Suppressor macrophage (primary cell): ENCODE data around the gene MRGPRG.
A peak's percentile ranks its signal among the peaks of the same experiment; 100 is the strongest.

Source experiments
- DNase-seq, 4 experiments: peaks; one replicate each; pipeline ENCODE4 v3.0.0-alpha.2; 2020 to 2022

MRGPRG gene

DNA sequence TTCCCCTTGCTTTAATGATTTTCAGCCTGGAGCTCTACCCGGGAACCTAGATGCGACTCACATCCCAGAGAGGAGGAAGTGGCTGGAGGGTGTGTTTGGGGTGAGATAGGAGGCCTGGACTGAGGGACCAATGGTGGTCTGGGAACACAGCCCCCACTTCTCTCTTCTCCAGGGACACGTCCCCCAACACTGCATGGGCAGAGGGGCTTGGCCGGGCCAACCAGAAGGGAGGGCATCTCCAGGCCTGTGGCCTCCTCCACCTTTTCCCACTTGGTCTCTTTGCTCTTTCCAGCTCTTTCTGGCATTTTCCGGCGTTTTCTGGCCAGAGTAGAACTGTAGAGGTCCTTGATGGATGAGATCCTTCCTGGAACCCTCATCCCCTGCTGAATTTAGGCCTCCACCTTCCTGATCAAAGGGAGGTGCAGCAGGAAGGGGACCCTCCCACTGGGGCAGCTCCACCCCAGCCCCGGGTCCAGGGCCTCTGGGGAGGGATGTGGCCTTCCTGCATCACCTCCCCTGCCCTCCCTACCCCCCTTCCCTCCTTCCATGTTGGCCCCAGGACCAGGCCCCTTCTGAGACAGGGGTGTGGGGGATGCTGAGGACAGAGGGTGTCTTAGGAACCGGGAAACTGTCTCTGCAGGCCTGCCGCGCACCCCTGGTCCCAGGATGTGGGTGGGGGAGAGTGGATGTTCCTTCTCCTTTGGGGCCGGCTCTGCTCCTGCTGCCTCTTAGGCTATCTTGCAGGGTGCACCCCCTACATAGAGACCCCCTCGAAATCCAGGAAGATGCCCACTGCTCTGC is 24.4 kb downstream of the MRGPRG start:
- DNase-seq, result no peak

DNA sequence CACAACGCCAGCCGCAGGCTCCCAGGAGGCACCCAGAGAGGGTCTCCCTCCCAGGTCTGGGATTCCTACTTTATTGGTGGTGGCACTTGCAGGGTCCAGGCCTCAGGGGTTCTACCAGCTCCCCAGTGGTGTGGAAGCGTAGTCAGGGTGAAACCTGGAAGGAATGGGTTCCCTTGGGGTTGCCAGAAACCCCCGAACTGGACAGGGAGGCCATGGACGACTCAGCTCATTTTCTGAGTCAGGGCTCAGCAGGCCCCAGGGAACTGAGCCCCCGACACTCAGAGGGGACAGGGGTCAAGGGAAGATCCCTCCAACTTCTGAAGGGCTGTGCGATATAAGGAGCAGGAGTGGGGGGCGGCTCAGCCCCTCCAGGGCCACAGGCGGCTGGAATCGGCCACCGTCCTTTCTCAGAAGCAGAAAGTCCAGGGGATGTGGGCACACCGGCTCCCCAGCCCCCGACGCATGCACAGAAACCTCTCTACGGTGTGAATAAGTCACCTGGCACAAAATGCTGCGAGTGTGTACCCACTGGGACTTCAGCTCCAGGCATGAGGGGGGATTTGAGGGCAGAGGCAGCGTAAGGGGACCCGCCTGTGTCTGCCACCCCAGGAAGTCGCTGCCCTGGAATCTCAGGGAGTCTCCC is 25.1 kb downstream of the MRGPRG start:
- DNase-seq, result no peak

GRCh38 chr11:3192511-3193372 is 25.9 kb downstream of the MRGPRG start:
- no peak for DNase-seq

DNA sequence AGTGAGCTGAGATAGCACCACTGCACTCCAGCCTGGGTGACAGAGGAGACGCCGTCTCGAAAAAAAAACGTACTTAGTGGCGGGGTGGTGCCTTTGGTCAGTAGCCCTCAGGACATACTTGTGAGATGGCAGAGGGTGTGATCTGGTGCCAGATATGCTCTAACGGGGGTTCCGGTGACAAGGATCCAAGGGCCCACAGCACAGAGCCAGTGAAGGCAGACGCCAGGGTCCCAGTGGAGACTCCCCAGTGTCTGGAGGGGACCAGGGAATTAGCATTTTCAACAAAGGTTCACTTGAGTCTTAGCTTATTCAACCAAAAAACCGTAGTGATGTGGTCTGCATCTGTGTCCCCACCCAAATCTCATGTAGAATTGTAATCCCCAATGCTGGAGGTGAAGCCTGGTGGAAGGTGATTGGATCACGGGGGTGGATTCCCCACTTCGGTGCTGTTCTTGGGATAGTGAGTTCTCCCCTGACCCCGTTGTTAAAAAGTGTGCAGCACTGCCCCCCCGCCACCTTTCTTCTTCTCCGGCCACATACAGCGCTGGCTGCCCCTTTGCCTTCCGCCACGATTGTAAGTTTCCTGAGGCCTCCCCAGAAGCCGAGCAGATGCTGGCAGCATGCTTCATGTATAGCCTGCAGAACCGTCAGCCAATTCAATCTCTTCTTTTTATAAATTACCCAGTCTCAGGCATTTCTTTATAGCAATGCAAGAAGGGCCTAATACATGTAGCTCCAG is 26.9 kb downstream of the MRGPRG start:
- no peak for DNase-seq

- no peak for DNase-seq
Observed at GRCh38 chr11:3190600-3190999, 28.0 kb downstream of the MRGPRG start.

- no peak for DNase-seq
Observed at GRCh38 chr11:3189886-3190583, 28.6 kb downstream of the MRGPRG start.

GRCh38 chr11:3189196-3189843 is 29.3 kb downstream of the MRGPRG start:
- DNase-seq, result no peak

DNA sequence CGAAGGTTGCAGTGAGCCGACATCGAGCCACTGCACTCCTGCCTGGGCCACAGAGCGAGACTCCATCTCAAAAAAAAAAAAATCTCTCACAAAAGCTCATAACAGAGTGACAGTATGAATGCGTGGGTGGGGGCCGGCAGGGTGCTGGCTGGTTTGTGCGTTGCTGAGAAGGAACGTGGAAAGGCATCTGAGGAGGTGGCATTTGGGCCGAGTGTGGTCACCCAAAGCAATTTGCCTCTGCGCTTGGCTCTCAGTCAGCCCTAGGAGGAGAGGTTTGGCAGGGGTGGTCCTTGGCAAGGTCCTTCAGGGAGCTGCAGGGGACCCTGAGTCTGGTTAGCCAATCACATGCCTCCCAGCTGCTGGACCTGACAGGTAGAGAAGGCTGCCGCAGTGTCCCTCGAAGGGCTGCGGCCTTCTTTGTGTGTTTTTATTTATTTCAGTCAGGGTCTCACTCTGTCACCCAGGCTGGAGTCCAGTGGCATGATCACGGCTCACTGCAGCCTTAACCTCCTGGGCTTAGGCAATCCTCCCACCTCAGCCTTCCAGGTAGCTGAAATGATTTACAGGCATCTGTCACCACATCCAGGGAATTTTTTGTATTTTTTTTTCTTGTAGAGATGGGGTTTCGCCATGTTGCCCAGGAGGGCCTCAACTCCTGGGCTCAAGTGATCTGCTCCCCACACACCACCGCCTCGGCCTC is 30.0 kb downstream of the MRGPRG start:
- DNase-seq, result no peak

DNA sequence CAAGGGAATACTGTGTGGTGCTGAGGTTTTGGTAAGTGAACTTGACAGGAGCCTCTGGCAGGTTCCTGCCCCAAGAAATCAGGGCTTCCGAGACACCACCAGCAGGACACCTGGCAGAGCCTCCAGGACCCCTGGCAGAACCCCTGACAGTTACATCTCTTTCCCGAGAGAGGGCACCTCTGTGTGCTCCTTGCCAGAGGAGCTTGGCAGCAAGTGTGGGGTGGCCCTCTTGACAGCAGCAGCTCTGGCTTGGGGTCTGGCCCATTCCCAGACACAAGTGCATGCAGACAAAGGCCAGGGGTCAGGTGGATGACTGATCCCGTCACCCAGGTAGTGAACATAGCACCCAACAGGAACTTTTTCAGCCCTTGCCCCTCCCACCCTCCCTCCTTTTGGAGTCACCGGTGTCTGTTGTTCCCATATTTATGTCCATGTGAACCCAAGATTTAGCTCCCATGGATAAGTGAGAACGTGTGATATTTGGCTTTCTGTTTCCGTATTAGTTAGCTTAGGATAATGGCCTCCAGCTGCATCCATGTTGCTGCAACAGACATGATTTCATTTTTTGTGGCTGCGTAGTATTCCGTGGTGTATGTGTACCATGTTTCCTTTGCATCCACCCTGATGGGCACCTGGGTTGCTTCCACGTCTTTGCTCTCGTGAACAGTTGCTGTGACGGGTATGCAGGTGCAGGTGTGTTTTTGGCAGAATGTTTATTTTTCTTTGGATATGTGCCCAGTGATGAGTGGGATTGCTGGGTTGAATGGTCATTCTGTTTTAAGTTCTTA is 32.3 kb downstream of the MRGPRG start:
- no peak for DNase-seq

DNA sequence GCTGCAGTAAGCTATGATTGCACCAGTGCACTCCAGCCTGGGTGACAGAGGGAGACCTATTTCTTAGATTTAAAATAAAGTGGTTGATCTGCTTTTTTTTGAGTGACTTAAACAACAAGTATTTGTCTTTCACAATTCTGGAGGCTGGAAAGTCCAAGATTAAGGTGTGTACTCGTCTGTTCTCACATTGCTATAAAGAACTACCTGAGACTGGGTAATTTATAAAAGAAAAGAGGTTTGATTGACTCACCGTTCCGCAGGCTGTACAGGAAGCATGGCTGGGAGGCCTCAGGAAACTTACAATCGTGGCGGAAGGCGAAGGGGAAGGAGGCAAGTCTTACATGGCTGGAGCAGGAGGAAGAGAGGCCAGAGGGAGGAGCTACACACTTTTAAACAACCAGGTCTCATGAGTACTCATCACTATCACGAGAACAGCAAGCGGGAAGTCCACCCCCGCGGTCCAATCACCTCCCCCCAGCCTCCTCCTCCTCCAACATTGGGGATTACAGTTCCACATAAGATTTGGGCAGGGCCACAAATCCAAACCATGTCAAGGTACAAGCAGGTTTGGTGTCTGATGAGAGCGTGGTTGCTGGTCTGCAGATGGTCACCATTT is 33.8 kb downstream of the MRGPRG start:
- peak in 3 of 4 experiments; percentile 38 to 41 (median 40) for DNase-seq

DNA sequence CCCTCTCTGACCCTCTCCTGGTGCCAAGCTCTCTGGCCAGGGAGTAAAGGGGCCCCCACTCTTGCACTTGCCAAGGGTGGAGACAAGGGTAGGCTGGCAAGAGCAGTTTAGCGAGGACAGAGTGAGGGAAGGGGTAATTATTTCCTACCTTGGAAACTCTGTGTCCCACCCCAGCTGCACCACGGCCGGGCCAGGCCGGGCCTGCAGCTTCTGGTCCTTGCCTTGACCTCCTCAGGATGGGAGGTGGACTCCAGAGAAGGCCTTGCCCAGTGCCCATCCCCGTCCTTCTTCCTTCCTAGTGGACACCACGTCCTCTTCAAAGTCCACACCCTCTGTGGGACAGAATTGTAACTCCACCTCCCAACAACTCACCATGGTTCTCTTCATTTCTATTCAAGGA is 35.1 kb downstream of the MRGPRG start:
- DNase-seq, result no peak

DNA sequence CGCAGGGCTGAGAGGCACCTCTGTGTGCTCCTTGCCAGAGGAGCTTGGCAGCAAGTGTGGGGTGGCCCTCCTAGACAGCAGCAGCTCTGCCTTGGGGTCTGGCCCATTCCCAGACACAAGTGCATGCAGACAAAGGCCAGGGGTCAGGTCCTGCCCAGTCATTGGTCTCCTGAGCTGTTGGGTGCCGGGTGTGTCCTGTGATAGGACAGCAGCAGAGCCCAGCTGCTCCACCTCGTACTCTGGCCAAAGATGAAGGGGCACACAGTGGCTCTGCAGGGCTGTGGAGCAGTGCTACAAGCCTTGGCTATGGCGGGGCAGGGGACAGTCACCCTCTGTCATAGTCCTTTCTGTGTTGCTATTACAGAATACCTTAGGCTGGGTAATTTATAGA is 36.2 kb downstream of the MRGPRG start:
- DNase-seq, result no peak

- DNase-seq, result no peak
Observed at GRCh38 chr11:3181725-3182461, 36.7 kb downstream of the MRGPRG start.

- no peak for DNase-seq
Observed at GRCh38 chr11:3180869-3181268, 37.7 kb downstream of the MRGPRG start.

DNA sequence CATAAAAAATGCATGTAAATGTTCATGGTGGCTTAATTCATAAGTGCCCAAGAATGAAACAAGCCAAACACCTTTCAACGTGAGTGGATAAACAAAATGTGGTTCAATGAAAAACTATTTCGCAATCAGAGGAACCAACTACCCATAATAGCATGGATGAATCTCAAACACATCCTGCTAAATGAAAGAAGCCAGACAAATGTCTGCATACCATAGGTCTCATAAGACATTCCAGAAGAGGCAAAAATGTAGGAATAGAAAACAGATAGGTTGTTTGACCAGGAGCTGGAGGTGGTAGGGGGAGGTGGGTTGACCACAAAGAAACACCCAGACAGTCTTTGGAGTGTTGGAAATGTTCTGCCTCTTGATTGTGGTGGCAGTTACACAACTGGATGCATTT is 40.3 kb downstream of the MRGPRG start:
- DNase-seq, result peak in 1 of 4 experiments; percentile 15

GRCh38 chr11:3177931-3178330 is 40.7 kb downstream of the MRGPRG start:
- DNase-seq, result peak; percentile 31 to 72 (median 56)

- no peak for DNase-seq
Observed at GRCh38 chr11:3176487-3176886, 42.1 kb downstream of the MRGPRG start.

DNA sequence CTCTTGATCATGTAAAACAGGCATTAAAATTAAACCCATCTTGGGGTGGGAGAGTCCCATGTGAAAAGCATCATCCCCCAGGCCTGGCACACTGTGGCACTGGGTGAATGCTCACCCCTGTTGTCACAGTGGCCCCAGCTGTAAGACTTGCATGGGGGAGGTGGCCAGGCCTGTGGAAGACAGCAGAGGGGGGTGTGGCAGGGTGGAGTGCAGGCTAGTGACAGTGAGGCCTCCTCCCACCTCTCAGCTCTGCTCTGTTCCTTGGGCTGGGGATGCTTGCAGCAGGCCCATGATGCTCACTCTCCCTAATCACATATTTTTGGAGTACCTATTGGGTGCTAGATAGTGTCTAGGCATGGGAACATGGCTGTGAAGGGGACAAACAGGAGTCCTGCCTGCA is 43.4 kb downstream of the MRGPRG start:
- no peak for DNase-seq

GRCh38 chr11:3174387-3174786 is 44.2 kb downstream of the MRGPRG start:
- DNase-seq, result no peak
